SK-N-SH (cell line): ENCODE data around the gene WLS. TPM values are rescaled to one million over a fixed set of nuclear protein-coding genes. Genes with fewer than 3 reads are reported as not detected.

Experiments used
- CTCF ChIA-PET: fragments of 300-600, 350-600 bp; formaldehyde crosslinking; extraction: SDS; loops from one replicate; lab custom pipeline; 2021; lab: Yijun Ruan, JAX
- POLR2A ChIA-PET: fragments of 350-600 bp; sonication (Branson Sonifier 250); formaldehyde crosslinking; extraction: SDS; loops from one replicate; lab custom pipeline; 2020; ENCODE audit warnings: antibody characterized with exemption, inconsistent platforms; lab: Yijun Ruan, JAX
- DNase-seq: peaks from one replicate; pipeline ENCODE4 v3.0.0; 2012
- H2AFZ ChIP-seq: fragments of 200-600 bp; sonication (generic); 2 replicates; pipeline ENCODE4 v1.8.1; 2016; ENCODE audit warnings: antibody characterized with exemption, mild to moderate bottlenecking, low read depth
- H3F3A ChIP-seq: fragments of 200-600 bp; sonication (generic); replicated peaks from 2 replicates; pipeline ENCODE3; 2016; ENCODE audit warnings: antibody characterized with exemption, mild to moderate bottlenecking; ENCODE audit not compliant: insufficient read depth
- H3K27ac ChIP-seq, 2 experiments: fragments of 200-500 bp in 1 of 2; fragments of 200-600 bp in 1 of 2; sonication (Bioruptor generic) in 1 of 2; sonication (generic), shearing (Covaris generic) in 1 of 2; 2 replicates each; pipeline versions ENCODE4 v1.5.1 to v1.6.1; 2014 to 2016; ENCODE audit warnings: low read depth in 2 of 2, inconsistent platforms in 1 of 2, low read length in 1 of 2, mild to moderate bottlenecking in 1 of 2, mixed read lengths in 1 of 2
- H3K27me3 ChIP-seq: fragments of 200-600 bp; sonication (generic), shearing (Covaris generic); 2 replicates; pipeline ENCODE4 v1.6.1; 2016; ENCODE audit warnings: mixed run types; ENCODE audit not compliant: insufficient read depth
- H3K36me3 ChIP-seq, 2 experiments: fragments of 200-500 bp in 1 of 2; fragments of 200-600 bp in 1 of 2; sonication (Bioruptor generic) in 1 of 2; sonication (generic) in 1 of 2; replicated peaks in 1 of 2; 2 replicates each; pipeline versions ENCODE3 to v1.5.1; 2014 to 2016; ENCODE audit warnings: low read length in 1 of 2, mild to moderate bottlenecking in 1 of 2; ENCODE audit not compliant: insufficient read depth in 2 of 2, control insufficient read depth in 1 of 2
- H3K4me1 ChIP-seq, 2 experiments: fragments of 200-500 bp in 1 of 2; fragments of 200-600 bp in 1 of 2; sonication (Bioruptor generic) in 1 of 2; sonication (generic), shearing (Covaris generic) in 1 of 2; 2 replicates each; pipeline versions ENCODE4 v1.5.1 to v1.6.1; 2014 to 2016; ENCODE audit warnings: low read depth in 1 of 2, low read length in 1 of 2, mixed run types in 1 of 2; ENCODE audit not compliant: insufficient read depth in 2 of 2, control insufficient read depth in 1 of 2
- H3K4me2 ChIP-seq: fragments of 200-600 bp; sonication (generic), shearing (Covaris generic); 2 replicates; pipeline ENCODE4 v1.6.1; 2017; ENCODE audit warnings: mixed run types
- H3K4me3 ChIP-seq, 2 experiments: fragments of 200-500 bp in 1 of 2; fragments of 200-600 bp in 1 of 2; sonication (Bioruptor generic) in 1 of 2; sonication (generic), shearing (Covaris generic) in 1 of 2; 2 replicates each; pipeline versions ENCODE4 v1.5.1 to v1.8.1; 2014 to 2016; ENCODE audit warnings: low read depth in 2 of 2, inconsistent platforms in 1 of 2, low read length in 1 of 2, mild to moderate bottlenecking in 1 of 2, mixed read lengths in 1 of 2, moderate library complexity in 1 of 2
- H3K79me2 ChIP-seq: fragments of 200-600 bp; sonication (generic); 2 replicates; pipeline ENCODE4 v1.8.1; 2017; ENCODE audit warnings: mild to moderate bottlenecking; ENCODE audit not compliant: insufficient read depth
- H3K9ac ChIP-seq: fragments of 200-600 bp; sonication (generic); 2 replicates; pipeline ENCODE4 v1.6.1; 2017; ENCODE audit warnings: mixed run types
- H3K9me2 ChIP-seq: fragments of 200-600 bp; sonication (generic); 2 replicates; pipeline ENCODE4 v1.6.1; 2017; ENCODE audit warnings: mixed run types
- H3K9me3 ChIP-seq: fragments of 200-600 bp; sonication (generic); 2 replicates; pipeline ENCODE4 v1.6.1; 2017; ENCODE audit warnings: mixed run types, mild to moderate bottlenecking, moderate library complexity
- H4K20me1 ChIP-seq: fragments of 200-600 bp; sonication (generic); 2 replicates; pipeline ENCODE4 v1.6.1; 2017; ENCODE audit warnings: mild to moderate bottlenecking, mixed run types; ENCODE audit not compliant: insufficient read depth
- CTCF ChIP-seq: fragments of 200-600 bp; sonication (generic); IDR thresholded peaks from 2 replicates; pipeline ENCODE4 v1.6.1; 2017; ENCODE audit warnings: antibody characterized with exemption, mild to moderate bottlenecking, moderate library complexity
- ELF1 ChIP-seq: IDR thresholded peaks from 2 replicates; pipeline ENCODE4 v1.4.0; 2012
- EP300 ChIP-seq, 2 experiments: IDR thresholded peaks; 2 replicates each; pipeline versions ENCODE4 v1.4.0 to v1.6.1; 2012; ENCODE audit warnings: borderline replicate concordance in 1 of 2, low read depth in 1 of 2, low read length in 1 of 2
- EZH2phosphoT487 ChIP-seq: fragments of 200-600 bp; sonication (generic); IDR thresholded peaks from 2 replicates; pipeline ENCODE4 v1.6.1; 2017; ENCODE audit warnings: low read depth, mixed run types, mild to moderate bottlenecking, antibody characterized with exemption, moderate library complexity, borderline replicate concordance
- FOSL2 ChIP-seq: IDR thresholded peaks from 2 replicates; pipeline ENCODE4 v1.4.0; 2012; ENCODE audit warnings: low read depth, mild to moderate bottlenecking, moderate library complexity, borderline replicate concordance
- FOXJ3 ChIP-seq: sonication (generic); formaldehyde crosslinking; IDR thresholded peaks from 2 replicates; pipeline ENCODE4 v1.5.1; 2020; ENCODE audit warnings: mild to moderate bottlenecking, missing genetic modification reagents
- GATA2 ChIP-seq: sonication (generic); formaldehyde crosslinking; IDR thresholded peaks from 2 replicates; pipeline ENCODE4 v1.5.0; 2020; ENCODE audit warnings: mild to moderate bottlenecking, missing genetic modification reagents
- IRF3 ChIP-seq: fragments of 150-350 bp; IDR thresholded peaks from 2 replicates; pipeline ENCODE4 v1.6.1; 2016; ENCODE audit warnings: mild to moderate bottlenecking, low read depth, low read length
- JUND ChIP-seq: IDR thresholded peaks from 2 replicates; pipeline ENCODE4 v1.4.0; 2012
- MAX ChIP-seq: IDR thresholded peaks from 2 replicates; pipeline ENCODE4 v1.4.0; 2012; ENCODE audit warnings: low read depth
- MEF2A ChIP-seq: IDR thresholded peaks from 2 replicates; pipeline ENCODE4 v1.4.0; 2012; ENCODE audit warnings: low read depth, borderline replicate concordance
- MXI1 ChIP-seq: IDR thresholded peaks from 2 replicates; pipeline ENCODE4 v1.6.1; 2012; ENCODE audit warnings: mild to moderate bottlenecking, low read depth, low read length, improper control_type of control experiment
- PBX3 ChIP-seq: IDR thresholded peaks from 2 replicates; pipeline ENCODE4; 2012
- RAD21 ChIP-seq: IDR thresholded peaks from 2 replicates; pipeline ENCODE4 v1.6.1; 2012; ENCODE audit warnings: mild to moderate bottlenecking, low read length
- RCOR1 ChIP-seq: fragments of 150-350 bp; IDR thresholded peaks from 2 replicates; pipeline ENCODE4 v1.6.1; 2017; ENCODE audit warnings: antibody characterized with exemption, low read length
- SIN3A ChIP-seq: IDR thresholded peaks from 2 replicates; pipeline ENCODE4 v1.6.1; 2012; ENCODE audit warnings: low read depth, mild to moderate bottlenecking, low read length, moderate library complexity, borderline replicate concordance
- SMC3 ChIP-seq: IDR thresholded peaks from 2 replicates; pipeline ENCODE4 v1.6.1; 2012; ENCODE audit warnings: low read depth, low read length, improper control_type of control experiment
- TCF12 ChIP-seq: IDR thresholded peaks from 2 replicates; pipeline ENCODE4 v1.4.0; 2012
- USF1 ChIP-seq: IDR thresholded peaks from 2 replicates; pipeline ENCODE4 v1.4.0; 2012; ENCODE audit warnings: low read depth, borderline replicate concordance
- USF2 ChIP-seq: fragments of 150-350 bp; IDR thresholded peaks from 2 replicates; pipeline ENCODE4 v1.6.1; 2017; ENCODE audit warnings: antibody characterized with exemption, low read length, low read depth, borderline replicate concordance
- YY1 ChIP-seq: IDR thresholded peaks from 2 replicates; pipeline ENCODE4 v1.4.0; 2012; ENCODE audit warnings: low read depth, mild to moderate bottlenecking
- ZBTB33 ChIP-seq: IDR thresholded peaks from 2 replicates; pipeline ENCODE4 v1.4.0; 2012; ENCODE audit warnings: low read depth, borderline replicate concordance
- WGBS: methylation state at CpG from one replicate; pipeline ENCODE4 v1.1.6; 2017; ENCODE audit warnings: low lambda C conversion rate; 5-methylcytosine and 5-hydroxymethylcytosine counted together
- polyA plus RNA-seq, 3 experiments: library from polyadenylated mRNA; depleted of rRNA; stranded (reverse); fragments of >200 nt; gene quantifications; 2 replicates each; pipeline ENCODE4 v1.2.3, GENCODE V29; 2012

Gene WLS
- polyA plus RNA-seq, 1 of the 3 experiments (the other 2 are of a cell fraction): 69.0 TPM

- TF ChIP-seq CTCF: no peak
- no peak for TF ChIP-seq MEF2A
- TF ChIP-seq JUND: peak; percentile 44; the same call in 1 of the 2 replicates
- no peak for TF ChIP-seq IRF3
- TF ChIP-seq FOXJ3 (CRISPR knock-in tag): no peak
- TF ChIP-seq GATA2 (CRISPR knock-in tag): no peak
- peak; percentile 65 for TF ChIP-seq PBX3
- TF ChIP-seq RCOR1: no peak
- no peak for TF ChIP-seq MAX
- no peak for TF ChIP-seq SIN3A
- no peak for TF ChIP-seq YY1
- no peak for TF ChIP-seq RAD21
- no peak for TF ChIP-seq SMC3
- TF ChIP-seq MXI1: no peak
- no peak for TF ChIP-seq USF2
- no peak for TF ChIP-seq EZH2phosphoT487
- TF ChIP-seq TCF12: peak; percentile 74
- TF ChIP-seq ELF1: no peak
- TF ChIP-seq USF1: no peak
- peak; percentile 70 for TF ChIP-seq FOSL2
- peak in 1 of 2 experiments; percentile 25; a peak in 1 of 4 replicates for TF ChIP-seq EP300 (IDR thresholded peaks at IDR 0.05; ENCODE audit: borderline replicate concordance in 1 of 2, low read depth in 1 of 2, low read length in 1 of 2)
- TF ChIP-seq ZBTB33: no peak
- H2AFZ ChIP-seq: no peak overlapping the region
- peaks cover 0 to 4% of the 10 kb centered on the region in 2 experiments; a peak in 3 of 4 replicates for H3K4me1 ChIP-seq
- H3K9ac ChIP-seq: no peak overlapping the region
- H3K4me2 ChIP-seq: no peak overlapping the region
- H3K9me3 ChIP-seq: no peaks in the 10 kb centered on the region
- 40% methylated on average over 4 of the region's 4 CpGs for WGBS
- H3K9me2 ChIP-seq: no peaks in the 10 kb centered on the region
- DNase-seq: no peak
- H3K36me3 ChIP-seq: peaks cover 14 to 19% of the 10 kb centered on the region in 2 experiments
- no peaks in the 10 kb centered on the region for H3K79me2 ChIP-seq
- H3K27ac ChIP-seq: peak overlapping the region in 1 of 2 experiments; percentile 61; a peak in 2 of 4 replicates
- H4K20me1 ChIP-seq: no peaks in the 10 kb centered on the region
- H3F3A ChIP-seq: peaks cover 15% of the 10 kb centered on the region
- POLR2A ChIA-PET: interaction anchor here (0.7 kb wide), 1 partner anchor 109 kb away, joined by 3 read pairs; no protein-coding TSS in a partner anchor
- CTCF ChIA-PET: interaction anchor here (1.2 to 14.4 kb wide), 12 partner anchors 10 to 361 kb away, joined by 3 to 477 read pairs (median 8); no protein-coding TSS in a partner anchor
- H3K4me3 ChIP-seq: no peak overlapping the region
- no peaks in the 10 kb centered on the region for H3K27me3 ChIP-seq
These were observed 110.8 kb downstream of the WLS start for GRCh38 chr1:68121536-68121935.
